GM18858 (cell line): ENCODE measurements around the gene C6orf89.
"Not testable (repeated sequence)": the region's sequence is repeated elsewhere in the genome, so short reads cannot be mapped to it uniquely, and the experiment has no call there.

Experiments used
- ATAC-seq: cut with Tn5 transposase; IDR thresholded peaks from one replicate; pipeline ENCODE4 v1.9.1; 2021; ENCODE audit not compliant: unreplicated experiment

Gene C6orf89

DNA sequence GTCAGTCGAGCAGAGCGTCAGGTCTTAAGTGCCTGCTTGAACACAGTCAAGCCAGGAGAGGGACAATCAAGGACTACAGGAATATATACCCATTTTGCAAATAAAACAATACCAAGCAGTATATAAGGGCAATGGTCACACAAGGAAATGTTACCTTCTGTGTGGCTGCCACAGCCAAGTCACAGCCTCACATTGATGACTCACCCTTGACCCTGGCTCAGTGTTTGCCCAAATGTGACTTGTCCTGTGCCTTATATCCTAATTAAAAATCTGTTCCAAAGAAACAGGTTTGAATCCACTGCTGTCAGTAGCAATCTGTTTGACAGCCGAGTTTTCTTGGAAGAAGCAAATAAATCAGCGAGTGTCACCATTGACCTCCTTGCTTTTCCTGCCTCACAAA, 34.3 kb downstream of the C6orf89 start:
- no peak for ATAC-seq

DNA sequence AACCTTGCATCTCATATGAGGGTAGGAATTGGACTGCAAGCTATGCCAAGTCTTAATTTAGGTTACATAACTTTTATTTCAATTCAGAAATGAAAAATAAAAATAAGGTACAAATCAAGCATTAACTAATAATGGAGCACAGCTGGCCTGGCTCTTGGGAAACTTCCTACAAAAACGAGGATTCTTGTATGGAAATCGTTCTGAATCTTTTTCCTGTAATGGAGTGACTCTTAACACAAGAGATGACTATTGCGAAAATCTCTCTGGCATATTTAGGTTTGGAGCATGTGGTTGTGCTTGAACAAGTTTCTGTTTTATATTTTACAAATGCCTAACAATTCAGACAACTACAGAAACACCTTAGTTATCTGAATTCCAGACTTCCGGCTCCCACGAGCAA, 34.8 kb downstream of the C6orf89 start:
- ATAC-seq: no peak

DNA sequence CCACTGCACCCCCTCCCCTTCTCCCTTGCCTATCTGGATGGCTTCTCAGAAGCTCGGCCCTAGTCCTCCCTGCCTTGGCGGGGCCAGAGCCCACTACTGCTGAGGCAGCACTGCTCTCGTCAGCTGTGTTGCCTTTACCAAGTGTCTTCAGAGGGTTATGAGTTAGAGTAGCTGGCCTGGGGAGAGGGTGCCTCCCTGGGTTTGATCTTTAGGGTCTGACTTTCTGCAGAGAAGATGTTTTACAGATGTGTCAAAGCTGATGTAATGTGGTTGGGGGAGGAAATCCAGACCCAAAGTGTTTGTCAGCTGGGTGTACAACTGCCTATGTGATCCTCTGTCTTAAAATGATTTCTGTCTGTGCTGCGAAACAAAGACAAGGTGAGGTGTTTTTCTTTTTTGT, 38.4 kb downstream of the C6orf89 start:
- ATAC-seq: no peak

DNA sequence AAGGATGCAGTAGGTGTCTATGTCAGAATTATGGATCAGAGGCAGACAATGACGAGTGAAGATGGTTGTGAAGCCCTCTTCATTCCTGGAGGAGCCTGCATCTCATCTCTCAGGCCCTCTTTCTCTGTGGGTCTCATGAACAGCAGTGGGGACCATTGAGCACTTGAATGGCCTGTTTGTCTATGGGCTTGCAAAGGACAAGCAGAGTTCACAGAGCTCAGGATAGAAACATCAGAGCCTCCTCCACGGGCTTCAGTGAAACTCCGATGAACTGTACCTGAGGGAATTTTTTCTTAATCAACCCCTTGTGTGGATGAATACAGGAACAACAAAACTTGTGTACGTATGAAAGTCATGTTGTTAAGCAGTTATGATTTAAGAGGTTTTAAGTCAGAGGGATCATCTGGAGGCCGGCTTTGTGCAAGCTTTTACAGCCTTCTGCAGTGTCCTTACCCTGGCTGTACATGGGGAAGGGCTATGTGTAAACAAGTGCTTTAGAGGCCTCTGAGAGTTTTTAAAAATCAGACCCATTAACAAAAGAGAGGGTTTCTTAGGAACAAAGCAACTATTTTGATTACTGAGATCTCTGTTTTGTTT, 39.1 kb downstream of the C6orf89 start:
- ATAC-seq: no peak

DNA sequence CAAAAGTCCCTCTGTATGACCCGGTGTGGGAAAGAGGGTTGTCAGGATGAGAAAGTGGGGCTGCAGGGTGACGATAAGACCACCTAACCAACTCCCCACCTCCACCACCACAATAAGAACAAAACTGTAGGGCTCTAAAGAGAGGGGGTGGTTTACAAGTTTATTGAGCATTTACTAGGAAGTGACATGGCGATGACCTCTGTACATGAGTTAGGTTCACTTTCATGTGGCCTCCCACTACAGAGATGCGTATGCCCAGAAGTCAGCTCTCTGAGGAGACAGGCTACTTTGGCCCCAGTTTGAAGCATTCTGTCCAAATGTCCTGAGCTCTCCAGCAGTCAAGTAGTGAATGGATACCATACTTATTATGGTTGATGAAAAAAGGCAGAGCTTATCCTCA, 40.1 kb downstream of the C6orf89 start:
- ATAC-seq: no peak

DNA sequence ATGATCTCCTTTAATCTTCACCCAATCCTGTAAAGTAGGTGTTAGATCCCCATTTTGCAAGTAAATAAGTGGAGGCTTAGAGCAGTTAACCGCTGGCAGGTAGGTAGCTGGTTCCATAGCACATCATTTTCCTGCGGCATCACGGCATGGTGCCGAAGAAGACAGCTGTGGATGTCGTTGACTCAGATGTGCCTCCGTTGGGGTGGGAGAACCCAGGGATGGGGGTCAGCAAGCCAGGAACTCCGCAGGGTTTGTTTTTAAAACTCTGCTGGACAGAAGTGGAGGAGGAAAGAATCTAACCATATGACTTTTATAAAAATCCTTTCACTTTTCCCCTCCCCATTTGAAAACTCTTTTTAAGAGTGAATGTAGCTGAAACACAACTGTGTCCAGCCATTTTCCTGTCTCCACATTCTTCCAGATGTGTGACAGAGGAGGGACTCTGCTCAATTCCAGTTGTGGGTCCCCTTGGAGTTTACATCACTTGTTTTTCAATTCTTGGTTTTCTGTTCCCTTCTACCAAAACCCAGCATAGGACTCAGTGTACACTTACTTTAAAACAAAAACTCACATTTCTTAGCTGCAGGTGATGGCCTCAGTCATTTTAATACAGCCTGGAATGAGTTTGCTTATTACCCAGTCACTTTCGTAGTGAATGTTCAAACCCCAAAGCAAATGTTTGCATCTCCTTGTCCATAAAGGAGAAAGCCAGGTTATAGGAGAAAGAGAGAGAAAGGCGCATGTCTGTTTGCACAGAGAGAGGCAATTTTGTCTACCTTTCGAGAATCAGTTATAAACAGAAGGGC, 41.2 kb downstream of the C6orf89 start:
- ATAC-seq: no peak

DNA sequence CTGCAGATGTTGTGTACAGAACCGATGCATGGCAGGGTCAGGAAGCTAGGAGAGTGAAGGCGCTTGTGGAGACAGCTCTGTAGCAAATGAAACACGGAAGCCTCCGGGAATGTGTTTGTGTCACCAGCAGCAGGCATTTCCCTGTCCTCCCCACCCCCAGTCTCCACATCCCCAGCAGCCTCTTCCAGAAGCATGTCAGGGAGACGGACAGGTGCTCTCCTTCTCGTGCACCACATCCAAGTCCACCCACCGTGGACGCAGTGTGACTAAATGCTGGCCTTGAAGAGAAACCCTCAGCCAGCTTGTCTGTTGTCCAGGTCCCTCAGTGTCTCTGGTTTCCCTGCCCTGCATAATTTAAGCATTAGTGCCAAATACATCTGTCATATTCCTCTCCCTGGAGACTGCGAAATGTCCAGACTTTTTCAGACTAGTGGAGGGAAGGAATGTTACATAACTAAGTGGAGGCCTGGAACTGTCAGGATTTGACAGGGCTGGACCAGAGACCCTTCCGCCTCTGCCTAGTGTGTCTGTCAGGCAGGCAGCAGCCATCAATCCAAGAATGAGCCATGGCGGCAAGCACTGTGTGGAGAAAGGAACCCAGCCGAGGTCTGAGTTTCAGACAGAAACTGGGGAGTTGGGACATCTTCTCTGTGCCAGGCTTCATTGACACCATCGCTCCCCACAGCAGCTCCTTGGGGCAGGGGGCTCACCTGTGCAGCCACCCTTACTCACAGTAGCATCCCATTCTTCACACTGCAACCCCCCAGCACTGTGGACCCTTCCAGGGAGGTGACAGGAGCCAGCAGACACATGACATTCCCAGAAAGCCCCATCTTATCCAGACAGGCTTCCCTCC, 42.2 kb downstream of the C6orf89 start:
- ATAC-seq: no peak

DNA sequence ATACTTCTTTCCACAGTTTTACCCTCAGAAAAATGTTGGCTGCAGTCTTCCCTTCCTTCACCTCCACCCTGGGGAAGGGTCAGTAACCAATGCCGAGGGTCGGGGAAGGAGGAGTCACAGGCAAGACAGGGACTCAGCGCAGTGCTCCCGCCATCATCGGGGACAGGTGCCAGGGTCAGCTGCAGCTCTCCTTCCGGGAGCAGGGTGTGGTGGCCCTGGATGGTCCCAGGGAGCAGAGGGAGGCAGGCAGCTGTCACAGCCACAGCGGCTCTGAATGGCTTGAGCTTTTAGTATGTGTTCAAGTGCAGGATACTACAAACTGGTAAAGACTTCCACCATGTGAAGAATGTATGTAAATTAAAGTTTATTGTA, 42.8 kb downstream of the C6orf89 start:
- no peak for ATAC-seq

DNA sequence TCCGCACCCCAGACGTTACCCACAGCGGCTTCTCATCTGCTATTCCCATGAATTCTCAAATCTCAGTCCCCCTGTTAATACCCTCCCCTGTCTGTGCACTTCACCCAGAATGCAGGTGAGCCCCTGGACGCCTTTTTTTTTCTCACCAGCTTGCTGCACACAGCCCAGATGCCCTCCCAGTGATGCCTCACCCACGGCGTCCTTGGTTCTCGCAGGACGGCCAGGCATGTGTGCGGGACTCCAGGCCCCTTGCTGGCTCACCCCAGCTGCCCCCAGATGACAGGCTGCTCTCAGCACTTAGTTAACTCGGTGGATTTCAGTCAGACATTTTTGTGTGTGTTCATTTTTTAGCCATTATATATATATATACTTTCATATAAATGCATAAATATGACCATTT, 43.4 kb downstream of the C6orf89 start:
- no peak for ATAC-seq

DNA sequence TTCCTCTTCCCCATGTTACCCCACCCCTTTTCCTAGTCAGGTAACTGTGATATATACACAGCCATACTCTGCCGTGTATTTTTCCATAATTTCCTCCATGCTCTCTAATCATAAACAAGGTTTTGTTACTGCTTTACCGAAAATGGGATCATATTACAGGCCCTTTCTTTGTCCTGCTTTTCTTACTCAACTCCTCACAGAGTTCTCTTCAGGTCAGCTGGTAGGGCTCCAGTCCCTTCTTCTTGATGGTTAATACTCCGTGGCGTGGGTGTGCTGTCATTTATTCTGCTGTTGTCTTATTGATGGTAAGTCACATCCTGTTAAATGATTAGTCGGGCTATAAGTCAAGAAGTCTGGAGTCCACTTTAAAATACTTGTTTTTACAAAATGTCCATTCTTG, 43.9 kb downstream of the C6orf89 start:
- no peak for ATAC-seq

DNA sequence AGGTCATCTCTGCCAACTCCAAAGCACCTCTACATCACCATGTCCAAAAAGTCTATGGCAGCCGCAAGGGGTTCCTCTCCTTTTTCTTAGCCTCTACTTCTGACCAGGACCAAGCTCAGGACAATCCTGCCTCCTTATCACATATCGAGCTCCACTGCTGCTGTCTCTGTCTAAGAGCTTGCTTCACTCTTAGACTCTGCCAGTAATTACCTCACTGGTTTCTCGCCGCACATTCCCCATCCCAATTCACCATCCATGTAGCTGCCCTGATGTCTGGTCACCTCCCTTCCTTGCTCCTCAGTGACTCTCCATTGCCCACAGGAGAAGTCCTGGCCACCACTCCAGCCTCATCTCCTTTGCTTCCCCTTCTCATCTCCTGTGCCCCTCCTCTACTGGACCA, 44.7 kb downstream of the C6orf89 start:
- no peak for ATAC-seq

DNA sequence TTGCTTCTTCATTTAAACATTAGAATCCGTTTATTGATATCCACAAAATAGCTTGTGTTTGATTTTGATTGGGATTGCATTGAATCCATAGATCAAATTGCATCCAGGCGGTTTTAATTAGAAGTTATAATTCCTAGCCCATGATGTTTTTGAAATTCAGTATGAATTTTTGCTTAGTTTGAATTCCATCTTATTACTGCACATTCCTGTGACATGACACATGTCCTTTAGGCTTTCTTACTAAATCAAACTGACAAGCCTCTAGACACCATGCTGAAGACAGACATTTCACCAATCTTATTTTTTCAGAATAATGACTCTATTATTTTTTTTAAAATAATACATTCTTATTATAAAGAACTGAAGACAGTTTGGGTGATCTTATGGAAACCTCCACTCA, 47.4 kb downstream of the C6orf89 start:
- ATAC-seq: no peak

DNA sequence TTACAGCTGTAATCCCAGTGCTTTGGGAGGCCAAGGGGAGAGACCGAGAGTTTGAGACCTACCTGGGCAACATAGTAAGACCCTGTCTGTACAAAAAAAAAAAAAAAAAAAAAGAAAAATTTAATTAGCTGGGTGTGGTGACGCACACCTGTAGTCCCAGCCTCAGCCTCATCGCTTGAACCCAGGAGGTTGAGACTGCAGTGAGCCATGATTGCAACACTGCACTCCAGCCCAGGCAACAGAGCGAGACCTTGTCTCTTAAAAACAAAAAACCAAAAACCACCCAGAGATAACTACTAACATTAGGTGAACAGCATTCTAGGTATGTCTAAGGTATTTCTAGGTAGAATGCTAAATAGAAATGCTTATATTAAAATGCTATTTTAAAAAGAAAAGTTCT, 47.8 kb downstream of the C6orf89 start:
- no peak for ATAC-seq

DNA sequence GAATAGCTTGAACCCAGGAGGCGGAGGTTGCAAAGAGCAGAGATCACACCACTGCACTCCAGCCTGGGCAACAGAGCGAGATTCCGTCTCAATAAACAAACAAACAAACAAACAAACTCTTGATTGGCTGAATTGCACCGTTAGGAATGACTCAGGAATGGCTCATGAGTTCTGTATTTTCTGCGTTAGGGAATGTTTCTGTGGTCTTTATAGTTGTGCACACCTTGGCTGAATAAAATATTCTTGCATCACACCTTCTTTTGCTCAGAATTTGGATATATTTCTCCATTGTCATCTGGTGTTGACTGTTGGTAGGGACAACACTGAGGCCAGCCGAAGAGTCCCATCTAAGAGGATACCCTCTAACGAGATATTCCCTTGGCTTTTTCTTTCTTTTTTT, 49.1 kb downstream of the C6orf89 start:
- ATAC-seq: no peak

DNA sequence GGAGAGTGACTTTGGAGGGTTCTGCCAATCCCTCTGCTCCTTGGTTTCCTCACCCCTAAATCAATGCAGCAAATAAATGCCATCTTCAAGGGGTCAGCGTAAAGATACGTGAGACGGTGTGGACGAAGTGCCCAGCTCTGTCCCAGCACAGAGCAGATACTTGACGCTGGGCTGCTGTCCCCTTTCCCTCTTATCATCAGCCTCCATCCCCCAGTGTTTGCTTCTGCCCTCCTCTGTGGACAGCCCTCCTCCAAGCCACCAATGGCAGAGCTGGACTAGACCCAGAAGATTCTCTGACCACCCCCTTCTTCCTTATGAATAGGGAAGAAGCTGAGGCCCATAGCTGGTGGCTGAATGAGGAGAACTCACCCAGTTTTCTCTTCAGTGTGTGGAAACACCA, 51.1 kb downstream of the C6orf89 start:
- no peak for ATAC-seq

DNA sequence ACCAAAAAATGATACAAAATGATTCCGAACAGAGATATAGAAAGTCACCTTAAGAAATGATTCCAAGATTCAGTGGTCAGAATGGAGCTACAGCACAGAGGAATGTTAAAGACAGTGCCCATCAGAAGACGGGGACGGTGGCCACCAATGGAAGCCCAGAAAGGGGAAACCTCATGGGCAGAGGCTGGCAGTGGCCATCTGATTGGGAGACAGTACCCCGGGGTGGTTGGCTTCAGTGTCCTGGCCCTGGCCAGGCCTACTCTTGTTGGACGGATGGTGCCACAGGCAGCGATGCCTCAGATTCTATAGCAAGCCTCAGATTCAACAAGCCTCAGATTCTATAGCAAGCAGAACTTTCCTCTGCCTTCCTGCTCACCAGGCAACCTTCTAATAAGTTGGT, 52.1 kb downstream of the C6orf89 start:
- no peak for ATAC-seq

DNA sequence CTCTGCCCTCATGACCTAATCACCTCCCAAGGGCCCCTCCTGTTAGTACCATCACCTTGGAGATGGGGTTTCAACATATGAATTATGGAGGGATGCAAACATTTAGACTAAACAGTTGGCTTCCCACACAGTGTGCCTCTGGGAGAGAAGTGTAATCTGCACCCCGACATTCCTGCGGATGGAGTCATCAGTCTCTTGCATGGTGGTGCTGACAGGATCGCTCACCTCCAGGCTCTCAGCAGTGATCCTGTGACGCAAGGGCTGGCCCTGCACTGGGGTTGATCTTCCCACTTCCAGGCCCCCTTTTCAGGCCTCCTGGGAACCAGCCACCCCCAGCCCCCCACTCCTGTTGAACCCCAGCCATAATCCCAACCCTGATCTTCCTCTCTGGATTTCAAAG, 52.8 kb downstream of the C6orf89 start:
- no peak for ATAC-seq

DNA sequence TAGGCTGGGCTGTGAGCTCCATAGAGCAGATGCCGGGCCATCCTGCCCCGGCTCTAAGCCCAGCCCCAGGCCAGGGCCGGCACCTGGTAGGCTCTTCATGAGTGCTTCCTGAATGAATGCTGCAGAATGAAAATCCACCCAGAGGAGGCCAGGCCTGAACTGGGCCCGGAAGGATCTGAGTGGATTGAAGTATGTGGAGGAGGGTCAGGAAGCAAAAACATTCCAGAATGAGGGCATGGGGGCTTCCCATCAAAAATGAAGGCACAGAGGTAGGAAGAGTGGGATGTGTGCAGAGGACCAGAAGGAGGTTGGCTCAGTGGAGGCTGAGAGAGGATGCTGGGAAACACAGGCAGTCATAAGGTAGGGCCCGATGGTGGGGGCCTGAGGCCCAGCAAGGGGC, 53.3 kb downstream of the C6orf89 start:
- ATAC-seq: not testable (repeated sequence)

DNA sequence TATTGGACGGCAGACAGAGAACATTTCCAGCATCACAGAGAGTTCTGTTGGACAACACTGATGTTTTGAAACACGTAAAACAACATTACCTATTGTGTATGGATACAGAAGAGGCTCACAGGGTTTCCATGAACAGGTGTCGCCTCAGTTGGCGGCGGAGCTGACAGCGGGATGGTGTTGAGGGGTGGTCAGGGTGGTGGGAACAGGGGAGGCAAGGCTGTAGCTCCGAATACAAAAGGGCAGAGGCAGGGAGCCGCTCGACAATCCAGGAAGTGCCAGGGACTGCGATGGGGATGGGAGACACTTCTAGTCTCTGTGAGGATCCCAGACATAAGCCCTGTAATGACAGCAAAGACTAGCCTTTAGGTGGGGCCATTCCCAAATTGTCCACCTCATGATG, 54.3 kb downstream of the C6orf89 start:
- no peak for ATAC-seq

DNA sequence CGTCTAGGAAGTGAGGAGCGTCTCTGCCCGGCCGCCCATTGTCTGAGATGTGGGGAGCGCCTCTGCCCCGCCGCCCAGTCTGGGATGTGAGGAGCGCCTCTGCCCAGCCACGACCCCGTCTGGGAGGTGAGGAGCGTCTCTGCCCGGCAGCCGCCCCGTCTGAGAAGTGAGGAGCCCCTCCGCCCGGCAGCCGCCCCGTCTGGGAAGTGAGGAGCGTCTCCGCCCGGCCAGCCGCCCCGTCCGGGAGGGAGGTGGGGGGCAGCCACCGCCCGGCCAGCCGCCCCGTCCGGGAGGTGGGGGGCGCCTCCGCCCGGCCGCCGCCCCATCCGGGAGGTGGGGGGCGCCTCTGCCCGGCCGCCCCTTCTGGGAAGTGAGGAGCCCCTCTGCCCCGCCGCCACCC, 55.8 kb downstream of the C6orf89 start:
- ATAC-seq: not testable (repeated sequence)

DNA sequence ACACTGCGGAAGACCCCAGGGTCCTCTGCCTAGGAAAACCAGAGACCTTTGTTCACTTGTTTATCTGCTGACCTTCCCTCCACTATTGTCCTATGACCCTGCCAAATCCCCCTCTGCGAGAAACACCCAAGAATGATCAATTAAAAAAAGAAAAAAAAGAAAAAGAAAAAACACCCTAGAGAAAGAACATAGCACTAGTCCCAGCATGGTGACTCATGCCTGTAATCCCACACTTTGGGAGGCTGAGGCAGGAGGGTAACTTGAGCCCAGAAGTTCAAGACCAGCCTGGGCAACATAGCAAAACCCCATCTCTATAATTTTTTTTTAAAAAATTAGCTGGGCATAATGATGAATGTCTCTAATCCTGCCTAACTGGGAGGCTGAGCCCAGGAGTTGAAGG, 56.6 kb downstream of the C6orf89 start:
- ATAC-seq: not testable (repeated sequence)

DNA sequence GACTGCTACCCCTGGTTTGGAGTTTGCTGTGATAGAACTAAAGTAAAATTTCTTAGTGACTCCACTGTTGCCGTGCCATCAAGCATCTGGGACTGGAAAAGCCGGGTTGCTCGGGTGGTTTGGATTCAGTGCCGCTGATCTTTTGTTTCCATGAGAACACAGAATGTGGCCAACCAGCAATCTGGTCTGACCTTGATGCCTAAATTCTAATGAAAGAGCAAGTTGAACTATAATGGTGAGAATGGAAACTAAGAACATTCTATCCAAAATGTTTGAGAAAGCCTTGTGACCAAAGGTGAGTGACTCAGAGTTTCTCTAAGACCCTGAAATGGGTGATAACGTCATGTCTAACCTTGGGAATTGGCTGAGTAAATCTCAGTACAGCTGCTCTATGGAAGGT, 58.9 kb downstream of the C6orf89 start:
- no peak for ATAC-seq
